Activated CD4-positive, alpha-beta T cell treated with anti-CD3 and anti-CD28 coated beads, Interleukin-2, amount 50 U/mL, for 48 hours (primary cell): ENCODE data around the gene PLA2G2F.
A peak's percentile ranks its signal among the peaks of the same experiment; 100 is the strongest.

Source experiments
- DNase-seq, 2 experiments: peaks; one replicate each; pipeline ENCODE4 v3.0.0-alpha.2; 2020

PLA2G2F gene

GRCh38 chr1:20143734-20144565, 4.8 kb downstream of the PLA2G2F start:
- no peak for DNase-seq

GRCh38 chr1:20147846-20148570, 8.9 kb downstream of the PLA2G2F start:
- DNase-seq = no peak

- DNase-seq = no peak
Measured at GRCh38 chr1:20148571-20149500, 9.7 kb downstream of the PLA2G2F start.

- DNase-seq = no peak
Measured at GRCh38 chr1:20149601-20150325, 10.6 kb downstream of the PLA2G2F start.

- no peak for DNase-seq
Measured at GRCh38 chr1:20150326-20150705, 11.2 kb downstream of the PLA2G2F start.

- DNase-seq = no peak
Measured at GRCh38 chr1:20150969-20151368, 11.8 kb downstream of the PLA2G2F start.

- DNase-seq = peak; percentile 79 to 85
Measured at GRCh38 chr1:20151906-20152598, 12.9 kb downstream of the PLA2G2F start.

GRCh38 chr1:20152599-20152930, 13.4 kb downstream of the PLA2G2F start:
- DNase-seq = no peak

- no peak for DNase-seq
Measured at GRCh38 chr1:20153000-20153418, 13.9 kb downstream of the PLA2G2F start.

GRCh38 chr1:20154301-20154831, 15.2 kb downstream of the PLA2G2F start:
- no peak for DNase-seq

- DNase-seq = peak; percentile 23 to 34
Measured at GRCh38 chr1:20158358-20159070, 19.4 kb downstream of the PLA2G2F start.

GRCh38 chr1:20160034-20160433, 20.9 kb downstream of the PLA2G2F start:
- no peak for DNase-seq

GRCh38 chr1:20164694-20165202, 25.6 kb downstream of the PLA2G2F start:
- DNase-seq = no peak

GRCh38 chr1:20165522-20165951, 26.4 kb downstream of the PLA2G2F start:
- peak in 1 of 2 experiments; percentile 26 for DNase-seq

GRCh38 chr1:20166051-20166450, 26.9 kb downstream of the PLA2G2F start:
- no peak for DNase-seq

- no peak for DNase-seq
Measured at GRCh38 chr1:20167126-20167525, 28.0 kb downstream of the PLA2G2F start.

- no peak for DNase-seq
Measured at GRCh38 chr1:20168564-20169491, 29.7 kb downstream of the PLA2G2F start.

GRCh38 chr1:20169932-20170331, 30.8 kb downstream of the PLA2G2F start:
- no peak for DNase-seq

- no peak for DNase-seq
Measured at GRCh38 chr1:20172033-20172590, 33.0 kb downstream of the PLA2G2F start.
